Lower leg skin (tissue), 3 donors: ENCODE measurements around the gene ITGA2.

ENCODE experiments used
- CTCF ChIP-seq, 3 donors: fragments of 450-650 bp; IDR thresholded peaks; one replicate each; pipeline ENCODE4 v1.5.1; 2016; ENCODE audit warnings: antibody characterized with exemption in 3 of 3, mild to moderate bottlenecking in 3 of 3, moderate library complexity in 2 of 3
- POLR2A ChIP-seq, 2 donors: fragments of 450-650 bp; IDR thresholded peaks; one replicate each; pipeline ENCODE4 v1.6.1; 2016 to 2017; ENCODE audit warnings: antibody characterized with exemption in 2 of 2, mild to moderate bottlenecking in 1 of 2, moderate library complexity in 1 of 2

- TF ChIP-seq POLR2A (IDR thresholded peaks at IDR 0.05) (no peak), CTCF (IDR thresholded peaks at IDR 0.05) (no peak)
Observed at GRCh38 chr5:53113947-53114346, 124.8 kb downstream of the ITGA2 start.
